GM21526 (cell line): Measurements from ENCODE around the gene RNF125.
"Not testable (repeated sequence)": the region's sequence is repeated elsewhere in the genome, so short reads cannot be mapped to it uniquely, and the experiment has no call there.

Source experiments
- ATAC-seq: cut with Tn5 transposase; IDR thresholded peaks from one replicate; pipeline ENCODE4 v1.9.1; 2021; ENCODE audit warnings: moderate library complexity; ENCODE audit not compliant: unreplicated experiment, low FRiP score

RNF125 gene

DNA sequence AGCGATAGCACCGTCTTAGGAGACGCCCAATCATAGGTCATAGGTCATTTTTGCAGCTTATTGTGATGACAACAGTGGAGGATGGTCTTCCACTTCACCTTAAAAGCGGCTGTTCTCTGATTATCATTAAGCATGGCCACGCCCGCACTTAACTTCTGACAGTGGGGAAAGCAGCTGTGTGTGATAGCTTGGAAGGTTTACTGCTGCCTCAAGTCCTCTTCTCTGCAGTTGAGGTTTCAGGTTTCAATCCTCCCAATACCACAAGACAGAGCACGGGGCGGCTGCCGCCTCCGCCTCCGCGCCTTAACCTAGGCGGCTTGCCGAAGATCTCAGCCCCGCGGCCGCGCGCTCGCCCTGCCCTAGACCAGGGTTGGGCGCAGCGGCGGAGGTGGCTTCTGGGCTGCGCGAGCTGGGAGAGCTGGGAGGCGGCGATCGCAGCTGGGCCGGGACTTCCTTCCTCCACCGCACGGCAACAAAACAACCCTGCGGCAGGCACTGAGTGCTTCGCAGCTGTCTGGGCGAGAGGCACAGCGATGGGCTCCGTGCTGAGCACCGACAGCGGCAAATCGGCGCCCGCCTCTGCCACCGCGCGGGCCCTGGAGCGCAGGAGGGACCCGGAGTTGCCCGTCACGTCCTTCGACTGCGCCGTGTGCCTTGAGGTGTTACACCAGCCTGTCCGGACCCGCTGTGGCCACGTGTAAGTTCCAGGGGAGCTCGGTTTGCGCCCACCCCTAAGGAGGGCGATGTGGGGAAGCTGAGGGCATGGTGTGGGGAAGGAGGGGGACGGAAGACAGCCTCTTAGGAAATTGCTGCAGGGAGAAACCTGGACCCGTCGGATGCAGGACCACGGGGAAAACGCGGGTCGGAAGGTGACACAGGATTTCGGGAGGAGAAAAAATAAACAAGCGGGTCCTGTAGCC lies at the start of gene RNF125:
RNF125 (plus strand) TSS at position 495 of the 920 bp plus-strand sequence; CDS start at position 534, 39 bp downstream.
- peak; percentile 96 for ATAC-seq

DNA sequence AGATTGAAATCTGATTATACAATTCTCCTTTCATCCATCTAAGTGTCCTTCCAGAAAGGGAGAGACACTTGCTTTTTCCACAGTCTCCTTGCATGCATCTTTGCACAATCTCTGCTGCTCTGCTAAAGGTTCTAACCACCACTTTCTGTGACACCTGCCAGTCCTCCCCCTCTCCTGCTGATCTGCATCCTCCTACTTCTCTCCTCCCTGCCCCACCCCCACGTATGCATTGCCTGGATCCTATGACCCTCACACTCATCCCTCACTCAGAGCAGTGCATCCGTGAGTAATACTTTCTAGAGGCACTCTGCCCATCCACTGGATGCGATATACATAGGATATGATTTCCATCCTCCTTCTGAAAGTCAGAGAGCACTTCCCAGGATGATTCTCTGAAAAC lies 48.0 kb upstream of the RNF125 start:
- no peak for ATAC-seq

DNA sequence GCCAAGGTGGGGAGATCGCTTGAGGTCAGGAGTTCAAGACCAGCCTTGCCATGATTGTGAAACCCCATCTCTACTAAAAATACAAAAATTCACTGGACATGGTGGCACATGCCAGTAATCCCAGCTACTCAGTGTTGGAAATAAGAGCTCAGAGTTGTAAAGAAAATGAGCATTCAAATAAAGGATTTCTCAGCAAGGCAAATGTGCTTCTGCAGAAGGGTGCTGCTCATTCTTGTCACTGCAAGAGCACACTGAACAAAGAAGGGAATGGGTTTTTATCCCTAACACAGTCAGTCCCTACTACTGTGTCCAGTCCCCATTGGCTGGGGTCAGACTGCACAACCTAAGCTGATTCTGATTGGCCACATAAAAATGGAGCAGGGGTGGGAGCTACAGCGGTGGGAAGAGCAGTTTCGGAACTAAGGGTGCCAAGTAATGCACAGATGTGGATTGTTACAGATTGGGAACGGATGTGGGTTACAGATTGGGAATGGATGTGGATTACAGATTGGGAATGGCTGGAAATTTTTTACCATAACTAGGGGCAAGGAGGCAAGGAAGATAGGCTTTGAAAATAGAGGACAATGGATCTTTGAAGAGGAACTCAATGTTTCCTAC lies 44.6 kb upstream of the RNF125 start:
- no peak for ATAC-seq

DNA sequence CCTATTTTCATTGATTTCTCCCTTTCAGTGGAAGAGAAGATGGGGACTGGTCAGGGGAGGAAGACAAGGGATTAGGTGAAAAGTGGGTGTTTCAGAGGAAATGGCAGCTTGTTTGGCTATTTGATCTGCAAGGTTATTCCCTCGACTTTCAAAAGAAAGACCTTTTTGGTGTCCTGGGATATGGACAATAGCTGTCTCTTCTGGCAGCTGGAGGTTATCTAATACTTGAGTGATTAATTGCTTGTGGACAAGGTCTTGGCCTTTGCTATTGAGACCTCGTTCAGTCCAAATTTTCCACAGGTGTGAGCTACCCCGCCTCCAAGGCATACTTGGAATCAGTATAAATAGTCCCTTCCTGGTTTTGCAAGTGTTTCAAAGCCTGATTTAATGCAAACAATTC lies 42.4 kb upstream of the RNF125 start:
- ATAC-seq: no peak

DNA sequence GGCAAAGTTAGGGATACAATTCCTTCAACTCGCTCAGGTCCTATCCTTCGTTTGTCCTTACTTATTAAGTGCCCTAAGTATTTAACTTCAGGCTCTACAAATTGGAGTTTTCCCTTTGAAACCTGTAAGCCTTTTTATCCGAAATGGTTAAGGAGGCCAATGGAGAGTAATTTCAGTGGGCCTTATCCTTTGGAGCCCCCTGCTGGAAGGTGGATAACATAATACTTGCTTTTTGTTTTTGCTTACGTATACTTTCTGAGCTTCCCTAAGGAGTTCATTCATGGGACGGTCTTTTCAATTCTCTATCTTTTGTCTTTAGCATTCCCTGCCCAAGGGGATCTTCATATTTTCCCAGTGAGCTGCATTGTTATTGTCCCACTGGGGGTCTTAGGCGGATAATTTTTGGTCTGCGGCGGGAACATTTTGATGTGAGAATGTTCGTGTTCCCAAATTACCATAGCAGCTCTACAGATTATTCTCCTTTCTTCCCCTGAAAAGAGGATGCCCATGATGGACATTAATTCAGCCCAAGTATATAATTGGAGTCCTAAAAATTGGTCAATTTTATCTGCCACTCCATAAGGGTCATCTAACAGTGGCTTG lies 41.3 kb upstream of the RNF125 start:
- no peak for ATAC-seq

DNA sequence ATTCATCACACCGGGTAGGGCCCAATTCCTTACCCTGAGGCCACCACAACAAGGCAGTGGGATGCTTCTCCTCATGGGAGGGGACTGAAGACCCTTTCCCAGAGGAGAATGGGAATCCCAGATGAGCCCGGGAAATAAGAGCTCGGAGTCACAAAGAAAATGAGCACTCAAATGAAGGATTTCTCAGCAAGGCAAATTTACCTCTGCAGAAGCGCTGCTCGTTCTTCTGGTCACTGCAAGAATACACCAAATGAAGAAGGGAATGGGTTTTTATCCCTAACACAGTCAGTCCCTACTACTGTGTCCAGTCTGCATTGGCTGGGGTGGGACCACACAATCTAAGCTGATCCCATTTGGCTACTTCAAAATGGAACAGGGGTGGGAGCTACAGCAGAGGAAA lies 40.0 kb upstream of the RNF125 start:
- ATAC-seq: no peak

DNA sequence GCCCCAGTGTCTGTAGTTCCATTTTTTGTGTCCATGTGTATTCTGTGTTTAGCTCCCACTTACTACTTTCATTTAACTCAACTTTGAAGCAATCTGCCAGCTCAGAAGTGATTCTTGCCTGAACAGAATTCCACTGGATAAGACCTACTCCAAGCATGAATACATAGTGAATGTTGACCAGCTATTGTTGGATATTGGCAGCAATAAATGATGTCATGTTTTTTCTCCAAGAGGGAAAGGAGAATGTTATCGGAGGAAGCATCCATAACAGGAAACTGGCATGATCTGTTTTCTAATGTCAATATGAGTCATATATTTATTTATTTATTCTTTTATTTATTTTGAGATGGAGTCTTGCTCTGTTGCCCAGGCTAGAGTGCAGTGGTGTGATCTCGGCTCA lies 38.9 kb upstream of the RNF125 start:
- ATAC-seq: no peak

DNA sequence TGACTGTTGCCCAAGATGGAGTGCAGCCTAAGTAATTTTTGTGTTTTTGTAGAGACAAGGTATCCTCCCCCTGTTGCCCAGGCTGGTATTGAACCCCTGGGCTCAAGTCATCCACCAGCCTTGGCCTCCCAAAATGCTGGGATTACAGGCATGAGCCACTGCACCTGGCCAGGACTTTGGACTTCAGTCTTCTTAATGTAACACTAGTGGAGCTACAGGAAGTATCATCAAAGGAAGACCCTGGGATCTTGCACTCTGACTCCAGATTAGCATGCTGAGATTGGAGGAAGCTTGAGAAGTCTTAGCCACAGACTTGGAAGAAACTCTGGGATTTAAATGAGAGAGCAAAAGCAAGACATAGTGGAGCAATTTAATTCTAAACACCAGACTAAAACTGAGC lies 37.8 kb upstream of the RNF125 start:
- ATAC-seq: no peak

DNA sequence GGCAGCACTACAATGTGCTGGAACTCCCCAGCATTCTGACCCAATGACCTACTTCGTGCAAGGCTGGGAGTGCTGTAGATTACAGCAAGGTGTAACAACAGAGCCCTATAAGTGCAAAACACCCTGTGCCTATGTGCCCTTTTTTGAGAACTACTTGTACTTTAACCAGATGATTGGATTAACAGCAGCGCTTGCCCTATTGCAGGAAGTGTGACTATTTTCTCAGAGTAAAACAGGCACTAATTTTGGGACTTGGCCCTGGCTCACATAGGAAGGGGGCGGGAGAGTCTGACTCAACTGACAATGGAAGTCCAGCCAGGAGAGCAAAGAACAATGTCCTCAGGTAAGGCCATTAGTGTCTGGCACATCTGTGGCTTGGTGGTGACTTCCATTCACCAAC lies 35.6 kb upstream of the RNF125 start:
- ATAC-seq: no peak

DNA sequence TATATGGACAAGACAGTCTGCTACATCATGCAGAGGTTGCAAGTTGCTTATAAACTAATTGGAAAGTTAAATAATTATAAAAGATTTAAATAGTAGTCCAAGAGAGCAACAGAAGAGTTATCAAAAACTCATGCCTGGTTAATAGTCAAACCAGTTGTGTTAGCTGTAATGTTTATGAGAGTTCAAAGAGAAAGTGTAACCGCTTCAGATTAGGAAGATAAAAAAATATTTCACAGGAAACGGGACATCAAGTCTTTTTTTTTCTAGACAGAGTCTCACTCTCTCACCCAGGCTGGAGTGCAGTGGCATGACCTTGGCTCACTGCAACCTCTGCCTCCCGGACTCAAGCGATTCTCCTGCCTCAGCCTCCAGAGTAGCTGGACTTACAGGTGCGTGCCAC lies 34.6 kb upstream of the RNF125 start:
- ATAC-seq: no peak

DNA sequence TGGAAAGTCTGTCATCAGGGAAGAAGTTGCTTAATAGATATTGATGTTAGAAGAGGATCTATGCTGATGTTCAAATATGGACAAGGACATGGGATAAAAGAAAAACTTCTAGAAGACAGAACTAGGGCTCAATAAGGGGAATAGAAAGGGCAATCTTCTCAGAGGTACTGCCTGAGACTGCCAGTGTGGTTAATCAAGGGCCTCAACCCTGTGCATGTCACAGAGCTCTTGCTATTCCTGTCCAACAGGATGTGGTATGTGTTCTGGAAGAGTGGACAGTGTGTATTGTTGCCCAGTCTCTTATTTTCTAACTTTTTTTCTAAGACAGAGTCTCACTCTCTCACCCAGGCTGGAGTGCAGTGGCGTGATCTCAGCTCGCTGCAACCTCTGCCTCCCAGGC lies 27.8 kb upstream of the RNF125 start:
- ATAC-seq: peak; percentile 96

DNA sequence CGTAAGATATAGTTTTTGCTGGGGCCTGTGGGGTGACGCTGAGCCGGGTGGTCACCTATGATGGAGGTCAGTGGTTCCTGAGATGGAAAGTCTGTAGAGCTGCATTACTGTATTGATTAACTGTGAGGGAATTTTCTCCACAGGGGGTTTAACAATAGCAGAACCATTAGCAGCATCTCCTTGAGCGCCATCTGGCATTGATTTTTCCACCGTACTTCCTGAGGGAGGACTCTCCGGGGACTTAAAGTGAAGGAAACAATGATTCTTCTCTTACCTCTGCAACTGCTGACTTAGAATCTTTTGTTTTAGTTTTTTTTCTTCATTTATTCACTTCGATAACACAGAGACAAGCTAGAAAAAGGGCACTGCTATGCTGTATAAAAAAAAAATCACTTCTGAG lies 22.6 kb upstream of the RNF125 start:
- ATAC-seq: no peak

DNA sequence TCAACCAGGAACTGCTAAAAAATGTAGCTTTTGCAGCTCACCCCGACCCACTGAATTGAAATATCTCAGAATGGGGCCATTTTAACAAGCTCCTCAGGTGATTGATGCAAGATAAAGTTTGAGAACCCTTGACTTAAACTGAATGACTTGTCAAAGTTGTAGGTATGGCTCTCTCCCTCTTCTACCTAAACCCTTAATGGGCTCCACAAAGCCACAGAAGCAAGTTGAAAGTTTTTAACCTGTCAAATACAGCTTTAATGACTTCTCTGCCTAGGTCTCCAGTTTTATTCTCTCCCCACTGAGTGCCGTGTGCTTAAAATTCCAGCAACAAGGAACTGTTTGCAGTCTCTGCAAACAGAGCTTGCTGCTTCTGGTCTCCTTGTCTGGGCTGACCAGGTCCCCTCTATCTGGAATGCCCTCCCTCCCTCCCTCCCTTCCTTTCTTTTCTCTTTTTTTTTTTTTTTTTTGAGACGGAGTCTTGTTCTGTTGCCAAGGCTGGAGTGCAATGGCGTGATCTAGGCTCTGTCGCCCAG lies 19.7 kb upstream of the RNF125 start:
- no peak for ATAC-seq

DNA sequence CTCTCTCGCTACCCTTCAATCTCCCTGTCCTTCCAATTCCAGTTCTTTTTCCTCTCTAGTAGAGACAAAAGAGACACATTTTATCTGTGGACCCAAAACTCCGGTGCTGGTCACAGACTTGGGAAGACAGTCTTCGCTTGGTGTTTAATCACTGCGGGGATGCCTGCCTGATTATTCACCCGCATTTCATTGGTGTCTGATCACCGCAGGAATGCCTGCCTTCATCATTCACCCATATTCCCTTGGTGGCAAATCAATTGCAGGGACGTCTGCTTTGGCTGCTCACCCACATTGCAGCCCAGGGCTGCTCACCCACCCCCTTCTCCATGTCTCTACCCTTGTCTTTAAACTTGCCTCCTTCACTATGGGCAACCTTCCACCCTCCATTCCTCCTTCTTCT lies 17.5 kb upstream of the RNF125 start:
- ATAC-seq: not testable (repeated sequence)

DNA sequence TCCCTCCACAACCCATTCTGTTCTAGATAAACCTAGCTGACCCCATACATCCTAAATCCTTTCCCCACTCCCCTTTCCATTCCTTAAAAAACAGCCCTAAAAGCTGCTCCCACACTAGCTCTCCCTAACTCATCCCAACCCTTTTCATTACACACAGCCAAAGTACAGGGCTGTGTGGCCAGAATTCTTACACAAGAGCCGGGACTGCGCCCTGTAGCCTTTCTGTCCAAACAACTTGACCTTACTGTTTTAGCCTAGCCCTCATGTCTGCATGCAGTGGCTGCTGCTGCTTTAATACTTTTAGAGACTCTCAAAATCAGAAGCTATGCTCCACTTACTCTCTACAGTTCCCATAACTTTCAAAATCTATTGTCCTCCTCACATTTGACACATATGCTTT lies 14.8 kb upstream of the RNF125 start:
- ATAC-seq: not testable (repeated sequence)

DNA sequence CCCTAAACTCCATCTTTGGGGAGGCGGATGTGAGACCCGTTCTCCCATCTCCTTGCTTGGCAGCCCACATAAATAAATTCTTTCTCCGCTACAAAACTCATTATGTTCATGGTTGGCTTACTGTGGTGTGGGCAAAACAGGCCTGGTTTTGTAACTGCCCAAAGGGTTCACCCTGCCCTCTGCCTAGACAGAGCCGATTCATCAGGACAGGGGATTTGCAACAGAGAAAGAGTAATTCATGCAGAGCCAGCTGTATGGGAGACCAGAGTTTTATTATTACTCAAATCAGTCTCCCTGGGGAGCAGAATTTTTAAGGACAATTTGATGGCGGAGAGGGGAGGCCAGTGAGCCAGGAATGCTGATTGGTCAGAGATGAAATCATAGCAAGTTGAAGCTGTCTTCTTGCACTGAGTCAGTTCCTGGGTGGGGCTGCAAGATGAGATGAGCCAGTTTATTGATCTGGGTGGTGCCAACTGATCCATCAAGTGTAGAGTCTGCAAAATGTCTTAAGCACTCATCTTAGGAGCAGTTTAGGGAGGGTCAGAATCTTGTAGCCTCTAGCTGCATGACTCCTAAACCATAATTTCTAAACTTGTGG lies 8.4 kb upstream of the RNF125 start:
- no peak for ATAC-seq

DNA sequence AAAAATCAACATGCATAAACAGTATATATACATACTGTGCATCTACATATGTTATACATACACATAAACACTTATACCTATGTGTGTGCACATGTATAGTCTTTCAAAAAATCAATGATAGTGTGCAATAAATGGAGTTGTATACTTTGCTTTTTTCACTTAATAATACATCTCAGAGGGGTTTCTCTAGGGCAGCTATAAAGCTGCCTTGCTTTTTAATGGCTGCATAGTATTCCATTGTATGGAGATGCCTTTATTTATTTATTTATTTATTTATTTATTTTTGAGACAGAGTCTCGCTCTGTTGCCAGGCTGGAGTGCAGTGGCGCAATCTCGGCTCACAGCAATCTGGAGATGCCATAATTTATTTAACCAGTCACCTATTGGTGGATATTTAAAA lies 7.4 kb upstream of the RNF125 start:
- no peak for ATAC-seq

DNA sequence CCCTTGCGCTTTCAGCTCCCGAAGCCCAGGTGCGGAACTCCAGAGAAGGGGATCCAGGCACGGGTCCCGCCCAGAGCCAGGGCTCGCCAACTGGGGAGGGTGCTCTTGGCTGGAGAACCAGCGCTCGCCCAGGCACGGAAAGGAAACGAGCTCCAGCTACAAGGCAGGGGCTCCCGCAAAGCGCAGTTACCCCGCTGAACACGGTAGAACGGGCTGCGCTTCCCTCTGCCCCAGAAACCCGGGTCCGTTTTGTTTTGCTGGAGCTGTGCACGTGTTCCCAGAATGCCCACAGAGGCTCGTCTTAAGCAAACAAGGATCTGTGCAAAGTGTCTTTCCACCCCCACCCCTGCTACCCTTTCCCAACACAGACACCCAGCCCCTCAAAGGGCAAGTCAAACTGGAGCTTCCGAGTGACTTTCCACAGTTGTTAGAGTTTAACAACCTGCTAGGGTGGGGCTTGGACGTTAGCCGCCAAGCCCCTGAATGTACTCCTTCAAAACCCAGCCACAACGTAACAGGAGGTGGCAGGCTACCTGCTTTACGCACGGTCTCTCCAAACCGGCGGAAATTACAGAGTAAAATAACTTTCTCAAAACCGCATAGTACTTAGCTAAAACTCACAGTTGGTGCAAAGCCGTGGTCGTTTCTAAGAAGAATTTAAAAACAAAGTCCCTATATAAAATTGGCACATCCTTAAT lies 775 bp downstream of the RNF125 start:
- no peak for ATAC-seq

DNA sequence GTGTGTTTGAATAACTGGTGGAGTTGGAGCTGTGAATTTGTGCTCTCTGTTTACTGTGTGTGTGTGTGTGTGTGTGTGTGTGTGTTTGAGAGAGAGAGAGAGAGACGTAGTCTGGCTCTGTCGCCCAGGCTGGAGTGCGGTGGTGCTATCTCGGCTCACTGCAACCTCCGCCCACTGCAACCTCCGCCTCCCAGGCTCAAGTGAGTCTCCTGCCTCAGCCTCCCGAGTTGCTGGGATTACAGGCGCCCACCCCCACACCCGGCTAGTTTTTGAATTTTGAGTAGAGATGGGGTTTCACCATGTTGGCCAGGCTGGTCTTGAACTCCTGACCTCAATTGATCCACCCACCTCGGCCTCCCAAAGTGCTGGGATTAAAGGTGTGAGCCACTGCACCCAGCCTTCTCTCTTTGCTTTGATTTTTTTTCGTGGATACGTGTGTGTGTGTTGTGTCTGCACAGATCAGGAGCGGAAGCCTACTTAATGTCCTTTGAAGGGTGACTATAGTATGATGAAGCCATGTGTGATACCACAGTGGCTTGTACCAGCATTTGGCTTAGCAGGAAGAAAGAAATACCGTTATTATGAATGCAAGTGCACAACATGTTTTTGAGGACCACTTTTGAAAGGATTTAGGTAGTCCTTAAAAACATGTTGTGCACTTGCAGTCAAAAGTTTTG lies 1.5 kb downstream of the RNF125 start:
- ATAC-seq: not testable (repeated sequence)
